Urothelium cell line (cell line): Measurements from ENCODE around the gene STARD3.

Experiments
- DNase-seq: peaks from one replicate; pipeline ENCODE4 v3.0.0; 2011; ENCODE audit warnings: low spot score, mixed read lengths
- FAIRE-seq: peaks from 2 replicates; lab custom pipeline; 2011; peaks lifted over from hg19 to GRCh38; lab: Jason Lieb, UNC

STARD3 gene

GRCh38 chr17:39634384-39634871 lies 2.5 kb upstream of the STARD3 start:
- peak; percentile 61 for DNase-seq
- FAIRE-seq: no peak

- no peak for FAIRE-seq
- no peak for DNase-seq
Measured at GRCh38 chr17:39635614-39636176, 1.2 kb upstream of the STARD3 start.

- no peak for FAIRE-seq
- DNase-seq: no peak
Measured at GRCh38 chr17:39636587-39636926, 387 bp upstream of the STARD3 start.

- DNase-seq: no peak
- FAIRE-seq: no peak
Measured at GRCh38 chr17:39638317-39638716, 1.4 kb downstream of the STARD3 start.

- FAIRE-seq: no peak
- no peak for DNase-seq
Measured at GRCh38 chr17:39639043-39639442, 2.1 kb downstream of the STARD3 start.

GRCh38 chr17:39639566-39640458 lies 2.9 kb downstream of the STARD3 start:
- FAIRE-seq: no peak
- no peak for DNase-seq

- DNase-seq (no peak), FAIRE-seq (no peak)
Measured at GRCh38 chr17:39640591-39641031, 3.7 kb downstream of the STARD3 start.

GRCh38 chr17:39641097-39641496 lies 4.2 kb downstream of the STARD3 start:
- FAIRE-seq: no peak
- no peak for DNase-seq

- FAIRE-seq (no peak), DNase-seq (no peak)
Measured at GRCh38 chr17:39641883-39642282, 4.9 kb downstream of the STARD3 start.

GRCh38 chr17:39642291-39643074 lies 5.5 kb downstream of the STARD3 start:
- no peak for FAIRE-seq
- no peak for DNase-seq

GRCh38 chr17:39643271-39643670 lies 6.3 kb downstream of the STARD3 start:
- DNase-seq (no peak), FAIRE-seq (peak; percentile 13)

- DNase-seq (no peak), FAIRE-seq (no peak)
Measured at GRCh38 chr17:39647256-39647655, 10.3 kb downstream of the STARD3 start.

- DNase-seq (no peak), FAIRE-seq (no peak)
Measured at GRCh38 chr17:39648616-39649366, 11.8 kb downstream of the STARD3 start.

- no peak for FAIRE-seq
- no peak for DNase-seq
Measured at GRCh38 chr17:39650121-39650579, 13.2 kb downstream of the STARD3 start.

- no peak for DNase-seq
- FAIRE-seq: no peak
Measured at GRCh38 chr17:39651923-39652586, 15.1 kb downstream of the STARD3 start.

- DNase-seq (no peak), FAIRE-seq (no peak)
Measured at GRCh38 chr17:39652587-39653315, 15.8 kb downstream of the STARD3 start.

GRCh38 chr17:39653316-39653661 lies 16.3 kb downstream of the STARD3 start:
- FAIRE-seq (no peak), DNase-seq (no peak)

- peak; percentile 80 for DNase-seq
- peak; percentile 20 for FAIRE-seq
Measured at GRCh38 chr17:39653662-39654331, 16.9 kb downstream of the STARD3 start.

GRCh38 chr17:39655105-39655504 lies 18.2 kb downstream of the STARD3 start:
- DNase-seq (no peak), FAIRE-seq (no peak)
